BLaER1 (cell line): ENCODE measurements around the gene CD70.
"Not testable (repeated sequence)": the region's sequence is repeated elsewhere in the genome, so short reads cannot be mapped to it uniquely, and the experiment has no call there.

Experiments
- H3K27ac ChIP-seq: shearing (Covaris generic); formaldehyde crosslinking; 2 replicates; pipeline ENCODE4 v1.8.1; 2022
- H3K27me3 ChIP-seq: shearing (Covaris generic); formaldehyde crosslinking; 2 replicates; pipeline ENCODE4 v1.8.1; 2022
- H3K36me3 ChIP-seq: shearing (Covaris generic); formaldehyde crosslinking; 2 replicates; pipeline ENCODE4 v1.8.1; 2022
- H3K4me1 ChIP-seq: shearing (Covaris generic); formaldehyde crosslinking; 2 replicates; pipeline ENCODE4 v1.8.1; 2022
- H3K4me2 ChIP-seq: shearing (Covaris generic); formaldehyde crosslinking; 2 replicates; pipeline ENCODE4 v1.8.1; 2022
- H3K4me3 ChIP-seq: shearing (Covaris generic); formaldehyde crosslinking; 2 replicates; pipeline ENCODE4 v1.8.1; 2022
- H3K9ac ChIP-seq: shearing (Covaris generic); formaldehyde crosslinking; 2 replicates; pipeline ENCODE4 v1.8.1; 2022
- H3K9me3 ChIP-seq: shearing (Covaris generic); formaldehyde crosslinking; 2 replicates; pipeline ENCODE4 v1.8.1; 2022
- H4K20me1 ChIP-seq: shearing (Covaris generic); formaldehyde crosslinking; 2 replicates; pipeline ENCODE4 v1.8.1; 2022
- Cebpa-rat ChIP-seq: shearing (Covaris generic); IDR thresholded peaks from 2 replicates; pipeline ENCODE4 v1.8.1; 2022

CD70 gene

GRCh38 chr19:6610934-6611852 is 20.2 kb upstream of the CD70 start:
- no peak overlapping the region for H3K4me2 ChIP-seq
- no peak for TF ChIP-seq Cebpa-rat
- no peaks in the 10 kb centered on the region for H3K9me3 ChIP-seq
- peaks cover 16% of the 10 kb centered on the region for H3K4me1 ChIP-seq
- no peaks in the 10 kb centered on the region for H3K36me3 ChIP-seq
- no peak overlapping the region for H3K27ac ChIP-seq
- no peaks in the 10 kb centered on the region for H4K20me1 ChIP-seq
- no peaks in the 10 kb centered on the region for H3K27me3 ChIP-seq
- no peak overlapping the region for H3K9ac ChIP-seq
- no peak overlapping the region for H3K4me3 ChIP-seq

GRCh38 chr19:6608940-6609339 is 18.0 kb upstream of the CD70 start:
- Histone ChIP-seq H3K27me3 (no peaks in the 10 kb centered on the region), H3K36me3 (no peaks in the 10 kb centered on the region), H3K27ac (no peak overlapping the region), H3K9me3 (no peaks in the 10 kb centered on the region), H3K4me2 (peak overlapping the region; percentile 66), H3K4me3 (no peak overlapping the region), H3K9ac (no peak overlapping the region), H3K4me1 (peaks cover 16% of the 10 kb centered on the region), H4K20me1 (no peaks in the 10 kb centered on the region)
- TF ChIP-seq Cebpa-rat, result no peak

- not testable (repeated sequence) for H3K9ac ChIP-seq, H4K20me1 ChIP-seq, H3K36me3 ChIP-seq, H3K9me3 ChIP-seq, H3K27ac ChIP-seq, H3K27me3 ChIP-seq, H3K4me3 ChIP-seq
- H3K4me2 ChIP-seq, result peak overlapping the region; percentile 66
- H3K4me1 ChIP-seq, result peaks cover 24% of the 10 kb centered on the region
Observed at GRCh38 chr19:6608146-6608545, 17.2 kb upstream of the CD70 start.

GRCh38 chr19:6606276-6607070 is 15.5 kb upstream of the CD70 start:
- not testable (repeated sequence) for H3K36me3 ChIP-seq, H3K9ac ChIP-seq, H4K20me1 ChIP-seq, H3K4me3 ChIP-seq, H3K27me3 ChIP-seq, H3K9me3 ChIP-seq, H3K4me2 ChIP-seq, H3K27ac ChIP-seq
- peaks cover 40% of the 10 kb centered on the region for H3K4me1 ChIP-seq

GRCh38 chr19:6604906-6605305 is 14.0 kb upstream of the CD70 start:
- no peak overlapping the region for H3K9ac ChIP-seq
- H3K4me2 ChIP-seq, result no peak overlapping the region
- H3K4me1 ChIP-seq, result peaks cover 50% of the 10 kb centered on the region
- H3K4me3 ChIP-seq, result no peak overlapping the region
- H3K27me3 ChIP-seq, result no peaks in the 10 kb centered on the region
- TF ChIP-seq Cebpa-rat, result no peak
- no peaks in the 10 kb centered on the region for H3K9me3 ChIP-seq
- H3K27ac ChIP-seq, result no peak overlapping the region
- H3K36me3 ChIP-seq, result no peaks in the 10 kb centered on the region
- H4K20me1 ChIP-seq, result no peaks in the 10 kb centered on the region

GRCh38 chr19:6602729-6603114 is 11.8 kb upstream of the CD70 start:
- Histone ChIP-seq H3K36me3 (peaks cover 3% of the 10 kb centered on the region; the same call in 1 of the 2 replicates), H3K27ac (no peak overlapping the region), H3K9me3 (peaks cover 3% of the 10 kb centered on the region), H4K20me1 (no peaks in the 10 kb centered on the region), H3K9ac (no peak overlapping the region), H3K27me3 (no peaks in the 10 kb centered on the region), H3K4me3 (no peak overlapping the region), H3K4me2 (peak overlapping the region; percentile 79), H3K4me1 (peaks cover 34% of the 10 kb centered on the region)
- TF ChIP-seq Cebpa-rat, result no peak

- Histone ChIP-seq H3K36me3 (peaks cover 14% of the 10 kb centered on the region), H3K9ac (peak overlapping the region; percentile 25; the same call in 1 of the 2 replicates), H3K9me3 (peaks cover 14% of the 10 kb centered on the region), H3K4me2 (peak overlapping the region; percentile 79), H3K4me1 (peaks cover 34% of the 10 kb centered on the region)
- H3K27ac ChIP-seq, H4K20me1 ChIP-seq, H3K4me3 ChIP-seq, H3K27me3 ChIP-seq: not testable (repeated sequence)
Observed at GRCh38 chr19:6601537-6602052, 10.6 kb upstream of the CD70 start.

- H3K27me3 ChIP-seq, H3K27ac ChIP-seq: not testable (repeated sequence)
Observed at GRCh38 chr19:6600951-6601536, 10.1 kb upstream of the CD70 start.

GRCh38 chr19:6599866-6600454 is 9.0 kb upstream of the CD70 start:
- Histone ChIP-seq H3K4me1 (peaks cover 34% of the 10 kb centered on the region), H3K27ac (no peak overlapping the region), H4K20me1 (no peaks in the 10 kb centered on the region), H3K36me3 (peaks cover 22% of the 10 kb centered on the region), H3K9me3 (peaks cover 25% of the 10 kb centered on the region), H3K4me2 (no peak overlapping the region), H3K9ac (no peak overlapping the region), H3K27me3 (no peaks in the 10 kb centered on the region), H3K4me3 (no peak overlapping the region)
- TF ChIP-seq Cebpa-rat, result no peak

More at GRCh38 chr19:6600951-6601536, 10.1 kb upstream of the CD70 start:
- Histone ChIP-seq H3K4me2 (peak overlapping the region; percentile 79), H3K9ac (peak overlapping the region; percentile 25; the same call in 1 of the 2 replicates), H3K36me3 (peaks cover 19% of the 10 kb centered on the region), H3K4me1 (peaks cover 34% of the 10 kb centered on the region), H3K9me3 (peaks cover 19% of the 10 kb centered on the region)
- not testable (repeated sequence) for H3K4me3 ChIP-seq, H4K20me1 ChIP-seq

- not testable (repeated sequence) for H3K4me2 ChIP-seq, H3K27me3 ChIP-seq, H4K20me1 ChIP-seq, H3K27ac ChIP-seq, H3K9ac ChIP-seq, H3K4me3 ChIP-seq
- Histone ChIP-seq H3K36me3 (peaks cover 22% of the 10 kb centered on the region), H3K9me3 (peaks cover 25% of the 10 kb centered on the region), H3K4me1 (peaks cover 43% of the 10 kb centered on the region)
Observed at GRCh38 chr19:6598254-6598892, 7.4 kb upstream of the CD70 start.

GRCh38 chr19:6597471-6598253 is 6.7 kb upstream of the CD70 start:
- not testable (repeated sequence) for H3K27ac ChIP-seq, H4K20me1 ChIP-seq, H3K27me3 ChIP-seq, H3K4me3 ChIP-seq, H3K9ac ChIP-seq, H3K4me2 ChIP-seq
- peaks cover 22% of the 10 kb centered on the region for H3K36me3 ChIP-seq
- peaks cover 38% of the 10 kb centered on the region for H3K4me1 ChIP-seq
- peaks cover 25% of the 10 kb centered on the region for H3K9me3 ChIP-seq
